Activated CD8-positive, alpha-beta memory T cell treated with anti-CD3 and anti-CD28 coated beads for 36 hours (primary cell): ENCODE data around the gene AFF3. TPM values are rescaled to one million over a fixed set of nuclear protein-coding genes. Genes with fewer than 3 reads are reported as not detected.

Experiments
- CTCF ChIA-PET: fragments of 350-600 bp; sonication (Branson Sonifier 250); formaldehyde crosslinking; loops from one replicate; lab custom pipeline; 2021; ENCODE audit warnings: antibody characterized with exemption; lab: Charles Lee
- POLR2A ChIA-PET: fragments of 350-600 bp; sonication (Branson Sonifier 250); formaldehyde crosslinking; loops from one replicate; lab custom pipeline; 2021; ENCODE audit warnings: antibody characterized with exemption; lab: Charles Lee
- total RNA-seq, 2 experiments: library from RNA; stranded (reverse); gene quantifications; one replicate each; pipeline ENCODE4 v1.2.3, GENCODE V29; 2021

Gene AFF3
- total RNA-seq, 2 experiments from 2014 or later, result 0.71 to 1.1 TPM

DNA sequence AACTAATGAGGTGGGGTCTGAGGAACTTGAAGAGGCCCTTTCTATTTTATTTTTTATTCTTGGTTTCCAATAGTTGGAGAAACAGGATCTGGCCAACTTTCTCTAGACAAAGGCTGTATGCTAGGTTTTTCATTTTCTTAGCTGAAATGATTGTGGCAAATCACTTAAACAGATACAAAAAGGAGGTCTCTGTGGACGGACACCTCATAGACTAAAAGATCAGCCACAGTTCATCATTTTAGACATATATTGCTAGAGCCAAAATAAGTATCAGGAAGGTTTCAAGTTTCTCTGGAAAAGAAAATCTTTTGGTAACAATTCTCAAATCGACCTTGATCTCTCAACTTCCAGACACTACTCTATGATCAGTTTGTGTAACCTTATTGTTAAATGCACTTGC, 428.0 kb downstream of the AFF3 start:
- ChIA-PET POLR2A (no interaction called here), CTCF (no interaction called here)

DNA sequence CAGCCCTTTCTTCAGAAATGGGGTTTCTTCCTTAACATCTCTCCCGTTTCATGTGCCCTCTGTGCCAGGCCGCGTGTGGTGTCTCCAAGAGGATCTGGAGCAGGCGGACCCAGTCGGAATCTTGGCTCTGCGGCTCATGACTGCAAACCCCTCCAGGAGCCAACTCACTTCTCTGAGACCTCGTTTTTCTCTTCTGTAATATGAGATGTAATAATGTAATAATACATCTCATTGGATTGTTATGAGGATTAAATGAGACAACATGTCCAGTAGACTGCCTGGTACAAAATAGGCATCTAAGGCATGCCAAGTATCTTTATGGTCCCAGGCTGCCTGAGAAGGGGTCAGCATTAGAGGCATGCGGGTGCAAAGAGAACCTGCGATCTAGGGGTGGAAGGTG, 431.2 kb downstream of the AFF3 start:
- ChIA-PET POLR2A (no interaction called here), CTCF (no interaction called here)

DNA sequence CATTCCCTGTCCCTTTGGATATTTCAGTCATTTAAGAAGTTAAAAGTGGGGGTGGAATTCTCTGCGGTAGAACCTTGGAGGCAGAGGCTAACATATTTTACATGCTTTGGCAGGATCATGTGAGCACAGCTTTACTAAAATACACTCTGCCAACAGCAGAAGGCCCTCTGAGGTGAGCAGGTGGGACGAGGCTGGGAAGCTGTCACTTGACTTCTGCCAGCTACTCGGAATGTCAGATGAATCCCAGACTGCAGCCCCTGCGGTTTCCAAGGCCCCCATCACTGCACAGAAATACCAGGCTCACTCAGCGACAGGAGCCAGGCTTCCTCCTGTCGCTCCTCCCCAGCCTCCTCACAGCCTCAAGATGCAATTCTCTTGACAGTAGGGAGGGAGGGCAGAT, 431.7 kb downstream of the AFF3 start:
- POLR2A ChIA-PET, result no interaction called here
- CTCF ChIA-PET, result no interaction called here

DNA sequence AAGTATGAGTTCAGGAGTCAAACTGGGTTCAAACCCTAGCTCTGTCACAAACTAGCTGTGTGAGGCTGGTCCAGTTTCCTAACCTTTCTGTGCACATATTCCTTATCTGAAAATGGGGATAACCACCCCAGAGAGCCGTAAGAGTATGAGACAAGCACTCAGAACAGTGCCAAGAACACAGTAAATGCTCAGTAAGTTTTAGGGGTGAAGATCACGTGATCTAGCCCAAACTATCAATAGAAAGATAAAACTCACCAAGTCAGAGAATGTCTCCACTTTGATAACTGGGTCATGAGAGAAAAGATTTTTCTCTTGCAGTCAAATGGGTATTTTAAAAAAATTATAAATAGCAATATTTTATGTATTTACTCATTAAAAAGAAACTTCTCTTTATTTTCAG, 433.2 kb downstream of the AFF3 start:
- CTCF ChIA-PET, result no interaction called here
- POLR2A ChIA-PET, result no interaction called here

DNA sequence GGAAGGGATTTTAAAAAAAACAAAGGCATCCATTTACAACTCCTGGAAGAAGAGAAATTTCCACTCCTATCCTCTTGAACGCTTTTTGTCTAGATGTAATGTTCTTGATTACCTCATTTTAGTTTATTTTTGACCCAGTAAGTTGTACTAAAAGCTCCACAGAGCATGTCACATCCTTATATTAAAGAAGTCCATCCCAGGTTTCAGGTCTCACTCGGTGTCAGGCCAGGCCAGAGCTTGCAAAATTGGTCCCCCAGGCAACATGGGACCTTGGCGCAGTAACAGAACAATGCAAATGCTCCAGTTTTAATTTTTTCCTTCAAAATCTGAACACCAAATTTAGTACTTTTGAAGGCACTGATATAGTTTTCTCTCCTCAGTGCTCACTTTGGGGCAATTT, 434.2 kb downstream of the AFF3 start:
- POLR2A ChIA-PET, result no interaction called here
- CTCF ChIA-PET, result no interaction called here

DNA sequence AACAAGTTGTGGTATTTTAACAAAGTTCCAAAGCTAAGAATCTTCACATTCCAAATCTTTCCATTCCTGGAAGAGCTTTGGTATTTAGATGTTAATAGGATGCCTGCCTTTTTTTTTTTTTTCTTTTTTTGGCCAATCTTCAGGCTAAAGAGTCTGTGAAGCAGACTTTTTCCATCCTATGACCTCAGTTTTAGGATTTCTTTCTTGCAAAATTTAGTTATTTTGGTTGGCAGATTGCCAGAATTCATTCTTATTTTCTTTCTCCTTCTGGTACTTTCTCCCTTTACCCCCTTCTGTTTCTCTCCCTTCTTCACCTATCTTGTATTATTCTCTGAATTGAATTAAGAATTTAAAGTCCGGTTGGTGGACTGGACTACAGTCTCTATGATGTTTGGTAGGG, 434.8 kb downstream of the AFF3 start:
- ChIA-PET CTCF (interaction anchor here (0.8 kb wide), 1 partner anchor 12 kb away, joined by 3 read pairs; no protein-coding TSS in a partner anchor), POLR2A (no interaction called here)

DNA sequence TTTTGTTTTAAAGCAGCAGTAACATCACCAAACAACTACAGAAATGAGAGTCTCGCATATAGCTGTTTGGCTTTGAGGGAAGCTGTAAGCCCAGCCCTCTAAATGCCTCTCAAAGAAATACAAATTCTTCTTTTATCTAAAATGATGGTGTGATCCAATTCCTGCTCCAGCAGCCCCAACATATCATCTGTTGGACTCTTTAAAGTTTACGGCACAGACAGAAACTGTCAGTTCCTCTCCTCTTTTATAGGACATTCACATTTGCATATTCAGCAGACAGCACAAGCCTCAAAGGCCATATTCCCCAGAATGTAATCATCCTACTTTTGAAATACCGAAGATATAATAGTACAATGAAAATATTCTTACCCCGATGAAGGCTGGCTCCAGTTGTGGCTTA, 435.7 kb downstream of the AFF3 start:
- CTCF ChIA-PET, result interaction anchor here (0.8 kb wide), 1 partner anchor 13 kb away, joined by 3 read pairs; no protein-coding TSS in a partner anchor
- POLR2A ChIA-PET, result no interaction called here

DNA sequence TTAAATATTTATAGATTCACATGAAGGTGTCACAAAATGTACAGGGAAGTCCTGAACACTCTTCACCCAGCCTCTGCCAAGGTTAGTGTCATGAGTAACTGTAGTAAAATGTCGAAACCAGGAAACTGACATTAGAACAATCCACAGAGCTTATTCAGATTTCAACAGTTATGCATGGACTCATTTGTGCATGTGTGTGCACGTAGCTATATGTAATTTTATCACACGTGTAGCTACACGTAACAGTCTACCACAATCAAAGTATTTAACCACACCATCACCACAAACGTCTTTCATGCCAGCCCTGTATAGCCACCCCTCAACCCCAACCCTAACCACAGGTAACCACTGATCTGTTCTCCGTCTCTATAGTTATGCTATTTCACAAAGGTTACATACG, 440.9 kb downstream of the AFF3 start:
- ChIA-PET POLR2A (no interaction called here), CTCF (no interaction called here)

DNA sequence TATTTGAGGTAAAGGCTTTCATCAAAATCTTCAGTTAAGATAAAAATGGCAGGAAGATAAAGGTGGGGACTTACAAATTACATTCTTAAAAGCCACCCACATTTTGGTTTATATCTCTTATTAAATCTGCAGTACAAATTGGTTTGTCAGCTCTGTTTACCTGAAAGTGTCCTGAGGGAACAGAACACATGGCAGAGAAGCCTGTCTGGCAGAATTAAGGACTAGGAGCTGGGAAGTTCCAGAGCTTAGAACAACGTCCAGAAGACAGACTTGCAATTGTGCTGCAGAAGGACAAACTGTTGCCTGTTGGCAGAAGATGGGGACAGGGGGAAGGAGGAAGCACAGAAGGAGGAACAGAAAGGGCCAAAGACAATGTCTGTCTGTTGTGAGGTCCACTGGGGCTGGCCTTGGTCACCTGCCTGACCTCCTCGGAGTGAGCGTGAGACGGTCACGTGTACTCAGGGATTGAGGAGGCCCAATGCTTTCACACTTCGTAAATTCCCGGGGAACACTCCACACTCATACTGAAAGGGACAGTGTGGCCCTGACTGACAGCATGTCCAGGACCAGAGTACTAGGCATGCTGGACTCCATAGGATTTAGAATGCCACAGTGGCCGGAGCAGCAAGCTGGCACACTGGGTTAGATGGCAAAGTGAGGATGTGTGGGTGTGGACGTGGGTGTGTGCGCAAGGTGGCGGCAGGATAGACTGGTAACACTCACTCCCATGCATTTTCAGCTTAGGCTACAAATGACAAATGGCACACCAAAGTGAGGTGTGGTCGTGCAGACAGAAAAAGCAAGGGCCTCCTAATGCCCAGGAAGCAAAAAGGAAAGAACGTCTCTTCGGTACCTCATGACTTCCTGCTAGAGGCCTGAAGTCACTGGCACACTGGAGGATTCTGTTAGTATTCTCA, 441.6 kb downstream of the AFF3 start:
- CTCF ChIA-PET, result no interaction called here

DNA sequence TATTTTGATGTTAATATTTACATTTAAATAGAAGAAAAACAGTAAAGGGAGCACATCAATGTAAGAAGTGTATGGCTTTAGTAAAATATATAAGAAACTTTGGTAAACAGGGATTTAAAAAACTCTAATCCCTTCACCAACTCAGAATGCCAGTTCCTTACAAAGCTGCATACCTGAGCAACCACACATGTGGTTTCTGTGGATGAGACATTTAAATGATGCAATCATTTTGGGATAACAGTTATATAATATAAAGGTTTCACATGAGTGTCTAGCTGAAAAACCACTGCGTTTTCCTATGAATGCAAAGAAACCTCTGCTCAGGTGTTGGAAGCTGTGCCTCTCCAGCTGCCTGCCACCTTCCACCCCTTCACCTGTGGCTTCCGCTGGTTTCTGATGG, 443.5 kb downstream of the AFF3 start:
- ChIA-PET POLR2A (no interaction called here), CTCF (no interaction called here)

More for the DNA sequence above, 441.6 kb downstream of the AFF3 start:
- POLR2A ChIA-PET, result no interaction called here

DNA sequence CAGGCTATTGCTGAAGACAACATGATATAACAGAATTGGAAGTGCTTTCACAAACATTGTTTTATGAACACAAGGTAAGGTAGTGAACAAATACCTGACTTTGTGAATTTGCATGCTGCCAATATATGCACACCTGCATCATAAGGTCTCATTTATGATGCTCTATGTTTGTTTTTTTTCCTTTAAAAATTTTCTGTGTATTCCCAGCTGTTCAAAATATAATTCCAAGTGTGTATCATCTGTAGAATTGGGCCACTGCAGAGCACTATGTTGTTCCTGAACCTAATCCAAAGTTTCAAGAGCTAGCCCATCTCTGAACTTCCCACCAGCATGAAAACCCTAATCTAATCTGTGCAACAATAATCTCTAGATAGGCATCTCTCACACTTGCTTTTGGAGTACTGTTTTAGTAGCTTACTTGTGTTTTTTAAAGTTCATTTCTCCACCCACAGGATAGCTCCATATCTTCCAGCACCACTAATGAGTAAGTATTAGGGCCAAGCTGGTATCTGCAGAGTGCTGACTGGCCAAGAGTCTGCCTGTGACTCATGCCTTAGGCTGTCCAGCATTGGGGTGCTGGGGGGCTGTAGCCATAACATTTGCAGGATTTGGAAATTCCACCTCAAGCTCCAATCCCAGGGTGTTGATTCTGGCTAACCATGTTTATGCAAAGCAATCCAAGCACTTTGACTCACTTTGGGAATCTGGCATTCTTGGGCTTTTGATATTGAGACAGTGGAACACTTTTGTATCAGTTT, 444.4 kb downstream of the AFF3 start:
- ChIA-PET CTCF (interaction anchor here (0.6 kb wide), 1 partner anchor 8 kb away, joined by 5 read pairs; no protein-coding TSS in a partner anchor), POLR2A (no interaction called here)

DNA sequence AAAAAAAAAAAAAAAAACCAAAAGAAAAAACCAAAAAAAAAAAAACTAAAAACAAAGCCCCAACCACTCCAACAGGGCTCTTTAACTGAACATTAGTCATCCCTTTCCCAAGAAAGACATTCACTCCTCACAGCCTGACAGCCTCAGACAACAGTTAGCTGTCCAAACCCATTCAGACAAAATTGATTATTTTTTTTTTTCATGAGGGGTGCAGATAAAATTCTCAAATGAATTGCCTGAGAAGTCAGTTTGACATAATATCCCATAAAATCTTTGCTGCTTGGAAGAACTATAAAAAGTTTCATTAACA, 446.5 kb downstream of the AFF3 start:
- ChIA-PET CTCF (interaction anchor here (0.6 kb wide), 1 partner anchor 57 kb away, joined by 4 read pairs; no protein-coding TSS in a partner anchor), POLR2A (no interaction called here)

DNA sequence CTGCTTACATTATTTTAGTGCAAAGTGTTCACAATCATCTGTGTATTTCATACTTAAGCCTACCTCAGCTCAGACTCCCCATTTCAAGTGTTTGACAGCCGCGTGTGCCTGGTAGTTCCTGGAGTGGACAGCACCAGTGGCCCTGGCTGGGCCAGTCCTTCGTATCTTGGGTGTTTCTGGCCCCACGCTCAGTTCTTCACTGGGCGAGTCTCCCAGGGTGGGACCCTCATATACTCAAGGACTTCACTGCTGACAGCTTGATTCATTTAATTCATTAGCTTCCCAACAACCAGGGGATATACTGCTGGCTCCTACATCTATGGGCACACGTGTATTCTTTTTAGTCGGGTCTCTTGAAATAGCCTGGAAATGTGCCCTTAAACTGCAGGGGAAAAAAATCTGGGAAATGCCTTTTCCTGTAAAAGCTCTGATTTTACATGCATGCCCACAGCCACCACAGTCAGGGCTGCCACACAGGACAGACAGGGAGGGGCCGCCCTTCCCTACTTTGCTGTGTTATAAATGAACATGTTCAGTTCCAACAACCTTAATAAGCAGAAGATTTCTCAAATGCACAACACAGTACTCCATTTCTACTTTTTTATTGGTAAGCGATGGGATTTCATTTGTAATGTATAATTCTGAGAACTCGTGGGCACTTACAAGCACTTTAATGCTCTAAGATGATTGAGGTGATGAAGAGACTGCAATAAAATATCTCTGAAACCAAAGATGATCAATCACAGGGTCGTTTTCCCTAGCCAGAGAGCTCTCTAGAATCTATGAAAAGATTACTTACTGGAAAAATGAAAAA, 447.1 kb downstream of the AFF3 start:
- ChIA-PET POLR2A (no interaction called here), CTCF (interaction anchor here (0.6 kb wide), 1 partner anchor 56 kb away, joined by 4 read pairs; no protein-coding TSS in a partner anchor)

DNA sequence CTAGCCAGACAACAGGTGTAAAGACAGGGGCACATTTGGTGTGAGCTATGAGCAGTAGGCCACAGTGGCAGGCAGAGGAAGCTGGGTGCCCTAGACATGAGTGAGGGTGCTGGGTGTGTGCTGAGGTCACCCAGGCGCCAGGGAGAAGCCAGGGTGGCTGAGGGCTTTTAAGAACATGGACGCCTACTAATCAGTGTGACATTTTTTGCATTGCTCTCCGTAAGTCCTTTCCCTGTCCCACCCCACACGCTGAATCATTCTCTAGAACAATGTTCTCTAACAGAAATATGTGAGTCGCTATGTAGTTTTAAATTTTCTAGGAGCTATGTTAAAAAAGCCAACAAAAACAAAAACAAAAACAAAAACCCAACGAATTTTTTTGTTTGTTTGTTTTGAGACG, 448.1 kb downstream of the AFF3 start:
- ChIA-PET CTCF (interaction anchor here (0.6 kb wide), 1 partner anchor 84 kb away, joined by 5 read pairs; no protein-coding TSS in a partner anchor), POLR2A (no interaction called here)

DNA sequence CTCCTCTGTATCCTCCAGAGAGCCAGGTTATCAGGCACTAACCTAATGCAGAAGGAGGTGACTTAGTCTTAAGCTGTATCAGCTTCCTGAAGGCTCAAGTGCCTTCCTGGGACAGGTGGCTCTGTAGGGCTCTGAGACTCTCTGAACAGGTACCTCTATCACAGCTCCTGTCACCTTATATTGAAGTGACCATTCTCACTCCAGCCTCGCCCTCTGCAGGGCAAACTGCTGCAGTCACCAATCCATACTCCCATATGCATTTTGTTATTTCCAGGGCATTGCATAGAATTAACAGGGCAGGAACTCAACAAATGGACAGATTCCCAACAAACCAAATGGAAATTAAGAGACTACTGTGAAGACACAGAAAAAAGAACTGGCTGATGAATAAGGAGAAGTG, 449.6 kb downstream of the AFF3 start:
- CTCF ChIA-PET, result interaction anchor here (0.6 kb wide), 1 partner anchor 301 kb away, joined by 3 read pairs; no protein-coding TSS in a partner anchor
- POLR2A ChIA-PET, result no interaction called here

DNA sequence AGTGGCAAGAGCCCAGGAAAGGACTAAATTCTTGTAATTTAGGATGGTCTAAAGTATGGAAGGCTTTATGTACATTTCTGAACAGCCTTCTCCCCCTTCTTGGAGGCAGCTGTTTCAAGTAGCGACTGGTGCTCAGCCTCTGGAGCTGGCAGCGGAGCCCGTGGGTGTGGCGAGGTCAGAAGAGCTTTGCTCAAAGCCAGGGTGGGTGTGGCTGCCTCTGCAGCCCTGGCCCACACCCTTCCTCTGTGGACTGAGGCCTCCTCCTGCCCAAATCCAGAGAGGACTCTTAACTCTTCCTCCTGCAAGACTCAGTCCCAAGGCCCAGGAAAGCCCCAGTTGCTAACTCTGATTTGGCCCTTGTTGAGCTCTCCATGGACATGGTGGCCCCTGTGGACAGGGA, 450.5 kb downstream of the AFF3 start:
- ChIA-PET POLR2A (no interaction called here), CTCF (interaction anchor here (0.6 kb wide), 1 partner anchor 302 kb away, joined by 3 read pairs; no protein-coding TSS in a partner anchor)

DNA sequence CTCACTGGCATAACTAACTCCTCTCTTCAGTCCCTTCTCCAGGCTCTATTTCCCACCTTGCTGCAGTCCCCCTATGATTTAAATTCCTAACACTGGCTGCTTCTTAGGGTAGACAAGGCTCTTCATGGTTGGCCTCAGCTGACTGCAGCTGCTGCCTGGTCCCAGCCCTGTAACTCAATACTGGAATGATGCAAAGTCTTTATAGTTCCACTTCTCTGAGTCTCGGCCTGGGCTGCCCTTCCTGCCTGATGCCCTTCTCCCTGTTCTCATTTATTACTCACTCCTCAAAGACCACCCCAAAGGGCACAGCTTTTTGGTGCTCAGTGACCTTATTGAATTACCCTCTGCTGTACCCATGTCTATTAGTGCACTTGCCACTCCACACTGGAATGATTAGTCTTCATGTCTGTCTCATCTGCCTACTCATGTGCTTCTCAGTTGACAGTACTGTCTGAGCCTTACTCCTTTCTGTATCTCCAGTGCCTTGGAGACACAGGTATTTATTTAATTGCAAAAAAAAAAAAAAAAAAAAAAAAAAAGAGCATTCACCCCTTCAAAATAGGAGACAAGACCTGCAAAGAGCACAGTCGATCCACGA, 453.1 kb downstream of the AFF3 start:
- ChIA-PET CTCF (interaction anchor here (0.7 kb wide), 1 partner anchor 8 kb away, joined by 5 read pairs; no protein-coding TSS in a partner anchor), POLR2A (no interaction called here)

DNA sequence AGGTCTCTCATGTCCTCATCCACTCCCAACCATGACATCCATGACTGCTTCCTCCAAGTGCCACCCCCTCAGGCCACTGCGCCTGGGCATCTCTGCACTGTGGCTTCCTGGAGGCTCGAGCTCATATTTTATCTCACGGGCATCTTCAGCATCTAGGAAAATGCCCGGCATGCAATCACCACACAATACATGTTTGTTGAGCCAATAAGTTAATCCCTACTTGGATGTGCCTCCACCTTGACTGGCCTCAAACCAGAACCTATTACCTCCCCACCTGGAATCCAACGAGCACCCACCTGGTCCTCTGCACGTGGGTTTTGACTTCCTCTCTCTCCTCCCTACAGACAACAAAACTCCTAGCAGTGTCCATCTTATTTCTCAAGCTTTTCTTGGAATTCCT, 453.7 kb downstream of the AFF3 start:
- CTCF ChIA-PET, result no interaction called here
- POLR2A ChIA-PET, result no interaction called here
